Gastrocnemius medialis (tissue), 4 donors: ENCODE measurements around the gene AMH. TPM values are rescaled to one million over a fixed set of nuclear protein-coding genes. Genes with fewer than 3 reads are reported as not detected.
A peak's percentile ranks its signal among the peaks of the same experiment; 100 is the strongest.

Experiments
- ATAC-seq, 2 donors: fragments of 150-250 bp; one replicate each; pipeline ENCODE4 v1.9.1; 2016
- DNase-seq, 2 donors: peaks; one replicate each; pipeline ENCODE4 v3.0.0-alpha.2; 2019
- H3K27ac ChIP-seq, 4 donors: fragments of 200-600 bp; sonication (generic); 1 replicate in 1 of 4; 2 replicates in 3 of 4; pipeline ENCODE4 v1.5.1; 2016 to 2018; ENCODE audit warnings: mild to moderate bottlenecking in 2 of 4, moderate library complexity in 1 of 4
- H3K27me3 ChIP-seq, 3 donors: fragments of 200-600 bp; sonication (generic) in 2 of 3; 1 replicate in 1 of 3; 2 replicates in 2 of 3; pipeline versions ENCODE4 v1.5.1 to v1.6.0; 2016 to 2019; ENCODE audit warnings: mild to moderate bottlenecking in 1 of 3, moderate library complexity in 1 of 3
- H3K36me3 ChIP-seq, 2 donors: fragments of 200-600 bp; sonication (generic) in 1 of 2; one replicate each; pipeline ENCODE4 v1.5.1; 2017 to 2018
- H3K4me1 ChIP-seq, 2 donors: fragments of 200-600 bp; sonication (generic) in 1 of 2; one replicate each; pipeline ENCODE4 v1.5.1; 2016 to 2017; ENCODE audit warnings: mild to moderate bottlenecking in 2 of 2
- H3K4me3 ChIP-seq, 4 donors: fragments of 200-600 bp; sonication (generic) in 3 of 4; 1 replicate in 1 of 4; 2 replicates in 3 of 4; pipeline ENCODE4 v1.5.1; 2016 to 2019; ENCODE audit warnings: mild to moderate bottlenecking in 2 of 4
- H3K9me3 ChIP-seq, 3 donors: fragments of 200-600 bp; sonication (generic) in 2 of 3; 1 replicate in 1 of 3; 2 replicates in 2 of 3; pipeline ENCODE4 v1.5.1; 2016 to 2019
- CTCF ChIP-seq, 5 experiments: fragments of 450-650 bp in 3 of 5; fragments of 200-600 bp in 2 of 5; sonication (generic) in 2 of 5; IDR thresholded peaks in 4 of 5; conservative IDR thresholded peaks in 1 of 5; 1 replicate in 4 of 5; 2 replicates in 1 of 5; pipeline ENCODE4 v1.5.1; 2016 to 2019; ENCODE audit warnings: antibody characterized with exemption in 5 of 5, mild to moderate bottlenecking in 3 of 5, moderate library complexity in 3 of 5
- POLR2A ChIP-seq, 2 donors: fragments of 450-650 bp; IDR thresholded peaks; one replicate each; pipeline ENCODE4 v1.6.1; 2017; ENCODE audit warnings: antibody characterized with exemption in 2 of 2, mild to moderate bottlenecking in 2 of 2, moderate library complexity in 2 of 2
- in situ Hi-C, 4 donors: fragments of 200-750 bp; cut with MboI; loops; one replicate each; pipeline versions ENCODE4 v1.15.0 to v1.8.0; 2017; ENCODE audit warnings: low sequenced_read_pairs in 4 of 4
- intact Hi-C: fragments of 100-400 bp; cut with DNase I; formaldehyde crosslinking; loops from one replicate; pipeline ENCODE4 v1.15.1; 2023; ENCODE audit warnings: low total_unique reads
- microRNA counts, 2 donors: library from miRNA; unstranded; fragments of <30 nt; microRNA quantifications; one replicate each; lab custom pipeline; 2016
- microRNA-seq, 2 donors: library from miRNA; unstranded; fragments of <30 nt; microRNA quantifications; one replicate each; pipeline ENCODE4, GENCODE V29; 2016; ENCODE audit warnings: borderline replicate concordance in 2 of 2
- total RNA-seq, 4 donors: library from RNA; depleted of rRNA; stranded (reverse); fragments of >200 nt; gene quantifications; one replicate each; pipeline versions ENCODE4 v1.1.0 to v1.2.3, GENCODE V29; 2016

The AMH gene
- total RNA-seq, 4 donors from 2014 or later: 0.80 to 3.9 (median 1.2) TPM

DNA sequence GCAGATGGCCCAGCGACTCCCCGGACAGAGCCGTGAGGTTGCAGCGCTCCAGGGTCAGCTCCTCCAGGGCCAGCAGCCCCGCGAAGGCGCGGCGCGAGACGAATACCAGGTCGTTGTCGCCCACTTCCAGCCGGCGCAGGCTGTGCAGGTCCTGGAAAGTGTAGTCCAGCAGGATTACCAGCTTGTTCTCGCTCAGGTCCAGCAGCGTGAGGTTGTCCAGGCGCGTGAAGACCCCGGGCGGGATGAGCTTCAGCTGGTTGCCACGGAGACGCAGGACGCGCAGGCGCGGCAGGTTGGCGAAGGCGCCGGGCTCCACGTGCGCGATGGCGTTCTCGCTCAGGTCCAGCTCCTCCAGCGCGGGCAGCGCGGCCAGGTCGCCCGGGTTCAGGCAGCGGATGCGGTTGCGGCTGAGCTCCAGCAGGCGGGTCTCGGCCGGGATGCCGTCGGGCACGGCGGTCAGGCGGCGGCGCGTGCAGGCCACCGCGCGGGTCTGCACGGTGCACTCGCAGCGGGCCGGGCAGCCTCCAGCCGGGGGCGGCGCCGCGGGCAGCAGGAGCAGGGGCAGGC is 42.1 kb downstream of the AMH start:
- peak in 1 of 5 experiments; percentile 13 for TF ChIP-seq CTCF (IDR thresholded peaks at IDR 0.05 in 4 of 5, conservative IDR thresholded peaks at IDR 0.05 in 1 of 5)
- no peak for TF ChIP-seq POLR2A (IDR thresholded peaks at IDR 0.05)
- intact Hi-C loops (no loop called here), in situ Hi-C loops (loop anchor here (25.0 kb wide), 1 partner anchor 96 kb away; no protein-coding TSS in a partner anchor)
- ATAC-seq (no peak), DNase-seq (no peak)
- peaks cover 47 to 58% (median 51%) of the 10 kb centered on the region in 3 donors for H3K27me3 ChIP-seq
- no peaks in the 10 kb centered on the region for H3K36me3 ChIP-seq
- peaks cover 12 to 33% of the 10 kb centered on the region in 2 donors for H3K4me1 ChIP-seq
- H3K4me3 ChIP-seq: peak overlapping the region in 2 of 4 donors; percentile 35 to 36
- H3K9me3 ChIP-seq: no peaks in the 10 kb centered on the region
- no peak overlapping the region for H3K27ac ChIP-seq

- Histone ChIP-seq H3K36me3 (no peaks in the 10 kb centered on the region), H3K27ac (peak overlapping the region in 3 of 4 donors; percentile 26 to 61 (median 27)), H3K4me1 (peaks cover 12 to 26% of the 10 kb centered on the region in 2 donors), H3K4me3 (peak overlapping the region; percentile 23 to 48 (median 28)), H3K9me3 (no peaks in the 10 kb centered on the region), H3K27me3 (peaks cover 28 to 34% (median 33%) of the 10 kb centered on the region in 3 donors)
- DNase-seq (no peak), ATAC-seq (peak; percentile 73 to 83)
- intact Hi-C loops: no loop called here
- in situ Hi-C loops: loop anchor here (25.0 kb wide), 1 partner anchor 92 kb away; no protein-coding TSS in a partner anchor
- no peak for TF ChIP-seq CTCF (IDR thresholded peaks at IDR 0.05 in 4 of 5, conservative IDR thresholded peaks at IDR 0.05 in 1 of 5)
- TF ChIP-seq POLR2A (IDR thresholded peaks at IDR 0.05): no peak
Measured at GRCh38 chr19:2294687-2295335, 45.7 kb downstream of the AMH start.

- TF ChIP-seq CTCF (IDR thresholded peaks at IDR 0.05 in 4 of 5, conservative IDR thresholded peaks at IDR 0.05 in 1 of 5) (no peak), POLR2A (IDR thresholded peaks at IDR 0.05) (no peak)
- Histone ChIP-seq H3K27ac (no peak overlapping the region), H3K9me3 (no peaks in the 10 kb centered on the region), H3K4me1 (peaks cover 10 to 15% of the 10 kb centered on the region in 2 donors), H3K36me3 (no peaks in the 10 kb centered on the region), H3K27me3 (peaks cover 15 to 26% (median 20%) of the 10 kb centered on the region in 3 donors), H3K4me3 (no peak overlapping the region)
- in situ Hi-C loops: loop anchor here (25.0 kb wide), 1 partner anchor 91 kb away; no protein-coding TSS in a partner anchor
- ATAC-seq (no peak), DNase-seq (no peak)
- intact Hi-C loops: no loop called here
Measured at GRCh38 chr19:2296141-2296540, 47.0 kb downstream of the AMH start.

GRCh38 chr19:2300533-2300932 is 51.4 kb downstream of the AMH start:
- in situ Hi-C loops (no loop called here), intact Hi-C loops (no loop called here)
- no peak for ATAC-seq
- no peak overlapping the region for H3K4me3 ChIP-seq
- H3K36me3 ChIP-seq: no peaks in the 10 kb centered on the region
- peaks cover 0 to 3% of the 10 kb centered on the region in 2 donors for H3K4me1 ChIP-seq
- H3K9me3 ChIP-seq: no peaks in the 10 kb centered on the region
- no peak for DNase-seq
- no peak overlapping the region for H3K27ac ChIP-seq
- peaks cover 5 to 7% (median 6%) of the 10 kb centered on the region in 3 donors for H3K27me3 ChIP-seq
- no peak for TF ChIP-seq CTCF (IDR thresholded peaks at IDR 0.05 in 4 of 5, conservative IDR thresholded peaks at IDR 0.05 in 1 of 5)
- TF ChIP-seq POLR2A (IDR thresholded peaks at IDR 0.05): no peak

MicroRNAs encoded within 50 kb of the gene (microRNA counts, 767-probe panel; counts per million panel counts)
- 356 to 448 counts per million in 2 donors for microRNA hsa-miR-1227 (lab: Ali Mortazavi, UCI)

Small RNA genes within 50 kb of the gene (microRNA-seq; reads per million reads assigned to microRNA genes)
- 0 to 1.2 reads per million in 2 donors for gene MIR1227
- gene MIR4321: 0 reads per million in 2 donors

Other genes starting within 250 kb of the AMH start
- gene BTBD2, start 233.6 kb upstream of the AMH start, total RNA-seq: 10 to 100 TPM; 54.6 to 82.9 (median 63.6) TPM
- gene MKNK2, start 198.1 kb upstream of the AMH start, total RNA-seq: 1,000 to 10,000 TPM; 1,858 to 2,149 (median 1,965) TPM
- 10 to 100 TPM; 16.0 to 30.8 (median 22.2) TPM for gene MOB3A, start 153.0 kb upstream of the AMH start, total RNA-seq
- gene IZUMO4, start 152.4 kb upstream of the AMH start, total RNA-seq: 1 to 10 TPM in 1 of 4 donors, under 1 TPM in 1, not detected in 2; 0.93 to 1.4 TPM
- 100 to 1,000 TPM in 1 of 4 donors, 10 to 100 TPM in 3; 71.0 to 139 (median 99.0) TPM for gene AP3D1, start 97.8 kb upstream of the AMH start, total RNA-seq
- gene DOT1L, start 85.4 kb upstream of the AMH start, total RNA-seq: 10 to 100 TPM in 3 of 4 donors, 1 to 10 TPM in 1; 9.3 to 48.5 (median 15.8) TPM
- gene PLEKHJ1, start 13.0 kb upstream of the AMH start, total RNA-seq: 10 to 100 TPM; 50.1 to 72.4 (median 61.6) TPM
- 10 to 100 TPM; 23.9 to 29.2 (median 26.5) TPM for gene SF3A2, start 12.5 kb upstream of the AMH start, total RNA-seq
- 100 to 1,000 TPM; 152 to 383 (median 303) TPM for gene JSRP1, start 7.1 kb downstream of the AMH start, total RNA-seq
- under 1 TPM in 1 of 4 donors, not detected in 3; 0.11 TPM for gene PEAK3, start 32.9 kb downstream of the AMH start, total RNA-seq
- gene LINGO3, start 58.8 kb downstream of the AMH start, total RNA-seq: not detected
- 100 to 1,000 TPM in 1 of 4 donors, 10 to 100 TPM in 3; 70.0 to 109 (median 77.5) TPM for gene LSM7, start 79.3 kb downstream of the AMH start, total RNA-seq
- gene SPPL2B, start 79.4 kb downstream of the AMH start, total RNA-seq: 10 to 100 TPM; 18.1 to 27.7 (median 23.2) TPM
- not detected for gene TMPRSS9, start 110.9 kb downstream of the AMH start, total RNA-seq
- 10 to 100 TPM; 23.7 to 60.3 (median 46.8) TPM for gene TIMM13, start 178.3 kb downstream of the AMH start, total RNA-seq
- 10 to 100 TPM; 14.8 to 34.1 (median 23.6) TPM for gene LMNB2, start 207.6 kb downstream of the AMH start, total RNA-seq
- gene GADD45B, start 226.8 kb downstream of the AMH start, total RNA-seq: 10 to 100 TPM; 32.2 to 48.7 (median 41.7) TPM